Measurements from ENCODE around the gene SRGN. TPM values are rescaled to one million over a fixed set of nuclear protein-coding genes. Genes with fewer than 3 reads are reported as not detected.

SRGN gene
- total RNA-seq, 1 experiment from 2014 or later: 0.32 TPM

DNA sequence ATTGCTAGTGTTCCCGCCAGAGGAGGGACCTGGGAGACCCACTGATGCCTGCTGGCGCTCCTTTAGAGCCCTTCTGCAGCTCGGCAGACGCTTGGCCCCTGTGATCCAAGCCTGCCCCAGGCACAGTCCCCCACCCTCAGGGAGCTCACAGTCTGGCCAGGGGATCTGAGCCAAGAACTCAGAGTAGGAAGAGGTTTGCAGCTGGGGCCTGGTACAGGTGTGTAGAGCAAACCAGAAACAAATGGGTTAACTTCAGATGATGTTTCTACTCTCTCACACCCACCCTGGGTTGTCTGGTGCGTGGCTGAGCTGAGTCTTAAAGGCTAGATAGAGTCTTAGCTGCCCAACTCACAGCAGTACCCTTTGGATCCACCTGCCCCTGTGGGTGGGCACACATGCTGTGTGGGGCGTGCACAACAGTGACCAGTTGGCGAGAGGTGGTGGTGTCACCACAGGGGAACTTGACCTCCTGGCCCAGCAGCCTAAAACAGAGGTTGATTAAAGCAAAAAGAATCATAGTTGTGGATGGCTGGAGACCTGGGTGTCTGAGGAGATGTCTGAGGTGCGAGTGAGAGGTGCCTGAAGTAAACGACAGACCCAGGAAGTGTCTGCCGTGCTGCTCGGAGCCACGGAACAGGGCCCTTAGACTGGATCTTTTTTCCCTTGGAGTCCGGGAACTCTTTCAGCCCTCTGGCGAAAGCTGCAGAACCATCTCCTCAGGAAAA is 31.2 kb upstream of the SRGN start:
- no TSS peak for BruUV-seq (replicated peaks)
- POLR2A ChIA-PET (ENCODE audit: low non-redundant PET): no interaction called here
- no peak for DNase-seq (ENCODE audit: low spot score)
- no peaks in the 10 kb centered on the region for H3K9me3 ChIP-seq (ENCODE audit: low read depth, low read length, poor library complexity, severe bottlenecking)
- H3K27ac ChIP-seq (ENCODE audit: low read depth, low read length, poor library complexity, severe bottlenecking): no peak overlapping the region
- H3K4me1 ChIP-seq (ENCODE audit: insufficient read depth, low read length, poor library complexity, severe bottlenecking): no peaks in the 10 kb centered on the region
- H3K27me3 ChIP-seq (replicated peaks; ENCODE audit: insufficient read depth, low read depth, low read length, poor library complexity): no peaks in the 10 kb centered on the region
- CTCF ChIA-PET: no interaction called here
- no peak for TF ChIP-seq EZH2 (IDR thresholded peaks at IDR 0.05; ENCODE audit: borderline replicate concordance, low read depth, low read length, poor library complexity, severe bottlenecking)
- no peak for TF ChIP-seq CTCF (conservative IDR thresholded peaks at IDR 0.05; ENCODE audit: low read depth, low read length)
- H3K4me3 ChIP-seq (ENCODE audit: low read depth, low read length, poor library complexity, severe bottlenecking): no peak overlapping the region
- no peaks in the 10 kb centered on the region for H3K36me3 ChIP-seq (ENCODE audit: insufficient read depth, low read length, poor library complexity, severe bottlenecking)
- intact Hi-C loops (cut with micrococcal nuclease; ENCODE audit: unreplicated experiment): no loop called here

DNA sequence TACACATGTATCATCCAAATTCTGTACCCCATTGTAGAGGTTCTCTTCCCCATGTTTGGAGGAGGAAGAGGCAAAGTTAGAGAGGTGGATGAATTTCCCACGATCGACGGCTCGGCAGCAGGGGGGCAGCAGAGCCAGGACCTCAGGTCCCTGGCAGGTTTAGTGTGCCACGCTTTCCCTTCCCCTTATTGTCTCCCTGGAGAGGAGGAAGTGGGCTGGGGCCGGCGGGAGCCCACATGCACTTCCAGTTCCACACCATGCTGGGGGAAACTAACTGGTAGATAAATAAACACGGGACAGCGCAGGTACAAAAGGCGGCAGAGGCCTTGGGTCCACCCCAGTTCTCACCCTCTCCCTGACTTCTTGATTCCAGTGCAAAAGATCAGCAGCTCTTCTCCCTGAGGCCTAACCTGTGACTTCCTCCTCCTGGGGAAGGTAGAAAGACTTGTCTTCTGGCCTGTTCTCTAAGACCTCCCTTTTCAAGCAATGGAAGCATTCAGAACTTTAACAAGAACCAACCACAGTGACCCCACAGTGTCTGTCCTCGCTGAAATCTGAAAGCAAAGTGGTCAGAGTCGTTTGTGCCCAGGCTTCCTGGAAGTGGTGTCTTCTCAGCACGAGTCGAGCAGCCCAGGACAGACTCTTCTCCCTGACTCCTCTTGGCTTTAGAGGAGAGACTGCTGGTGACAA is 30.5 kb upstream of the SRGN start:
- intact Hi-C loops (cut with micrococcal nuclease; ENCODE audit: unreplicated experiment): no loop called here
- no peak for TF ChIP-seq EZH2 (IDR thresholded peaks at IDR 0.05; ENCODE audit: borderline replicate concordance, low read depth, low read length, poor library complexity, severe bottlenecking)
- no peak for TF ChIP-seq CTCF (conservative IDR thresholded peaks at IDR 0.05; ENCODE audit: low read depth, low read length)
- BruUV-seq (replicated peaks): no TSS peak
- no peak overlapping the region for H3K27ac ChIP-seq (ENCODE audit: low read depth, low read length, poor library complexity, severe bottlenecking)
- H3K9me3 ChIP-seq (ENCODE audit: low read depth, low read length, poor library complexity, severe bottlenecking): no peaks in the 10 kb centered on the region
- POLR2A ChIA-PET (ENCODE audit: low non-redundant PET): no interaction called here
- CTCF ChIA-PET: no interaction called here
- no peak for DNase-seq (ENCODE audit: low spot score)
- H3K4me1 ChIP-seq (ENCODE audit: insufficient read depth, low read length, poor library complexity, severe bottlenecking): no peaks in the 10 kb centered on the region
- no peaks in the 10 kb centered on the region for H3K36me3 ChIP-seq (ENCODE audit: insufficient read depth, low read length, poor library complexity, severe bottlenecking)
- no peak overlapping the region for H3K4me3 ChIP-seq (ENCODE audit: low read depth, low read length, poor library complexity, severe bottlenecking)
- H3K27me3 ChIP-seq (replicated peaks; ENCODE audit: insufficient read depth, low read depth, low read length, poor library complexity): no peaks in the 10 kb centered on the region

DNA sequence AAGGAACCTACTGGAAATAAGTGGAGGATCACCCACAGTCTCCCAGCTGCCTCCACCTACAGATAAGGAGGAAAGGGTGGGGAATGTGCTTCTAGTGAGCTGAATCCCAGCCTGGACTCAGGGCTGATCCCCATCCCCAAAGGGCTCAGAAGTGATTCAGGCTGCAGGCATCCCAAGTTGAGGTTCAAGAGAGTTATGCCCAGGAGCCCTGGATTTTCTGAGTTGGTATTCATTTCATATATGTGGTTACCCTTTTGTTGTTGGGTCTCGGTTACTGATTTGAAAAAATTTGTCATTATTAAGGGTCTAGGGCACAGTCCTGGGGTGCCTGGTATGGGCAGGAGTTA is 30.0 kb upstream of the SRGN start:
- Histone ChIP-seq H3K27me3 (replicated peaks; ENCODE audit: insufficient read depth, low read depth, low read length, poor library complexity) (no peaks in the 10 kb centered on the region), H3K9me3 (ENCODE audit: low read depth, low read length, poor library complexity, severe bottlenecking) (no peaks in the 10 kb centered on the region), H3K36me3 (ENCODE audit: insufficient read depth, low read length, poor library complexity, severe bottlenecking) (no peaks in the 10 kb centered on the region), H3K4me3 (ENCODE audit: low read depth, low read length, poor library complexity, severe bottlenecking) (no peak overlapping the region), H3K27ac (ENCODE audit: low read depth, low read length, poor library complexity, severe bottlenecking) (no peak overlapping the region), H3K4me1 (ENCODE audit: insufficient read depth, low read length, poor library complexity, severe bottlenecking) (no peaks in the 10 kb centered on the region)
- intact Hi-C loops (cut with micrococcal nuclease; ENCODE audit: unreplicated experiment): no loop called here
- no peak for TF ChIP-seq CTCF (conservative IDR thresholded peaks at IDR 0.05; ENCODE audit: low read depth, low read length)
- TF ChIP-seq EZH2 (IDR thresholded peaks at IDR 0.05; ENCODE audit: borderline replicate concordance, low read depth, low read length, poor library complexity, severe bottlenecking): no peak
- ChIA-PET CTCF (no interaction called here), POLR2A (ENCODE audit: low non-redundant PET) (no interaction called here)
- no TSS peak for BruUV-seq (replicated peaks)
- DNase-seq (ENCODE audit: low spot score): no peak

All from A673 (cell line).